Adrenal gland (tissue), 12 donors: ENCODE measurements around the gene LYRM1. TPM values are rescaled to one million over a fixed set of nuclear protein-coding genes. Genes with fewer than 3 reads are reported as not detected.

ENCODE experiments used
- DNase-seq, 7 donors: peaks; one replicate each; pipeline ENCODE4 v3.0.0-alpha.2; 2019 to 2020
- H3K27ac ChIP-seq, 5 donors: fragments of 200-600 bp; sonication (generic) in 4 of 5; 1 replicate in 3 of 5; 2 replicates in 2 of 5; pipeline versions ENCODE4 v1.5.1 to v1.8.0; 2016 to 2020; ENCODE audit warnings: mild to moderate bottlenecking in 1 of 5
- H3K27me3 ChIP-seq: fragments of 200-600 bp; 2 replicates; pipeline ENCODE4 v1.8.0; 2021
- H3K36me3 ChIP-seq, 2 donors: fragments of 200-600 bp; replicated peaks in 1 of 2; 1 replicate in 1 of 2; 2 replicates in 1 of 2; pipeline versions ENCODE4 v1.5.1 to v1.8.0; 2018 to 2022
- H3K4me1 ChIP-seq, 2 donors: fragments of 200-600 bp; replicated peaks in 1 of 2; 1 replicate in 1 of 2; 2 replicates in 1 of 2; pipeline versions ENCODE4 v1.5.1 to v1.8.0; 2018 to 2021
- H3K4me3 ChIP-seq, 4 donors: fragments of 200-600 bp; sonication (generic) in 3 of 4; one replicate each; pipeline ENCODE4 v1.5.1; 2016 to 2018
- H3K9me3 ChIP-seq, 3 donors: fragments of 200-600 bp; sonication (generic) in 1 of 3; replicated peaks in 1 of 3; 1 replicate in 2 of 3; 2 replicates in 1 of 3; pipeline versions ENCODE4 v1.5.1 to v1.8.0; 2016 to 2021
- POLR2A ChIP-seq, 2 donors: fragments of 450-650 bp; IDR thresholded peaks; one replicate each; pipeline ENCODE4 v1.6.1; 2017; ENCODE audit warnings: antibody characterized with exemption in 2 of 2, mild to moderate bottlenecking in 2 of 2, moderate library complexity in 1 of 2
- WGBS, 4 donors: extraction: QIAGEN DNeasy Blood & Tissue Kit in 2 of 4; methylation state at CpG; one replicate each; pipeline versions ENCODE4 v1.1.5 to v1.1.7; 2013 to 2017; 5-methylcytosine and 5-hydroxymethylcytosine counted together
- intact Hi-C, 2 donors: fragments of 100-400 bp; cut with DNase I; formaldehyde crosslinking; loops; one replicate each; pipeline versions ENCODE4 v1.14.1 to v1.15.0; 2022 to 2023
- polyA plus RNA-seq, 3 donors: library from polyadenylated mRNA; stranded (reverse); fragments of 200-250 nt in 2 of 3; fragments of 350-450 nt in 1 of 3; fragmentation: Illumina TruSeq in 1 of 3; extraction: RNeasy Lipid Tissue Mini Kit (QIAGEN cat#74804) in 1 of 3; gene quantifications; one replicate each; pipeline ENCODE4 v1.2.3, GENCODE V29; 2013 to 2014
- total RNA-seq, 9 donors: library from RNA; depleted of rRNA in 4 of 9; stranded (reverse); fragments of >200 nt in 4 of 9; fragments of 120-200 nt in 1 of 9; fragmentation: NEBNext Ultra II Directional in 1 of 9; extraction: Animal tissue kit (Norgen Biotek cat#: 25700) in 1 of 9; gene quantifications; one replicate each; pipeline versions ENCODE4 v1.1.0 to v1.2.4, GENCODE V29; 2013 to 2023
- TF ChIP-seq, protein P1 (sequence below), 6 experiments: fragments of 450-650 bp in 4 of 6; fragments of 200-600 bp in 2 of 6; sonication (generic) in 1 of 6; IDR thresholded peaks; 1 replicate in 5 of 6; 2 replicates in 1 of 6; pipeline versions ENCODE4 v1.5.1 to v1.8.0; 2016 to 2021; ENCODE audit warnings: antibody characterized with exemption in 6 of 6, mild to moderate bottlenecking in 2 of 6, moderate library complexity in 1 of 6
- donor health status: healthy with polysubstance abuse.
- donor health status: Bipolar disorder and iron deficiency.
- donor health status: DM: yes; HTN: yes; CAD: no.
- donor health status: DM: no; HTN: no; CAD: no.
- donor health status: DM: no; HTN: no; CAD: no.
- donor health status: DM: yes; HTN: yes; CAD: no.

LYRM1 gene
- total and polyA plus RNA-seq, 12 donors = 18.0 to 74.0 (median 38.0) TPM

DNA sequence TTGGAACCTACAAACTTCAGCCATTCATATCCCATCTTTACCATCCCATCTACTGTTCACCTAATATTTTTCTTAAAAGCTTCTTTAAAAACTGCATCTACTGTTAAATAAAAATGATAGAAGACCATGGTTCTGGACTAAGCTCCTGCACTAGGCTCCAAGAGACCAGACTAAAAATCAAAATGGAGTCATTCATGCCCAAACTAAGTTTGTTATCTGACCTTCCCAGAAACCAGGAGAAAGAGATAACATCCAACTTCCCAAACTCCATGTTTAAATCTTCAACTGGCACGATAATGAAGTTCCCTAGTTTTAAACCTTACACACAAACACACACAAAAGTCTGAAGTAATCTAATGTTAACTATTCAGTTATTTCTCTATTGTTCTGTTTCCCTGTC is 14.3 kb upstream of the LYRM1 start:
- intact Hi-C loops = no loop called here
- TF ChIP-seq POLR2A (IDR thresholded peaks at IDR 0.05) = no peak
- TF ChIP-seq, protein P1, sequence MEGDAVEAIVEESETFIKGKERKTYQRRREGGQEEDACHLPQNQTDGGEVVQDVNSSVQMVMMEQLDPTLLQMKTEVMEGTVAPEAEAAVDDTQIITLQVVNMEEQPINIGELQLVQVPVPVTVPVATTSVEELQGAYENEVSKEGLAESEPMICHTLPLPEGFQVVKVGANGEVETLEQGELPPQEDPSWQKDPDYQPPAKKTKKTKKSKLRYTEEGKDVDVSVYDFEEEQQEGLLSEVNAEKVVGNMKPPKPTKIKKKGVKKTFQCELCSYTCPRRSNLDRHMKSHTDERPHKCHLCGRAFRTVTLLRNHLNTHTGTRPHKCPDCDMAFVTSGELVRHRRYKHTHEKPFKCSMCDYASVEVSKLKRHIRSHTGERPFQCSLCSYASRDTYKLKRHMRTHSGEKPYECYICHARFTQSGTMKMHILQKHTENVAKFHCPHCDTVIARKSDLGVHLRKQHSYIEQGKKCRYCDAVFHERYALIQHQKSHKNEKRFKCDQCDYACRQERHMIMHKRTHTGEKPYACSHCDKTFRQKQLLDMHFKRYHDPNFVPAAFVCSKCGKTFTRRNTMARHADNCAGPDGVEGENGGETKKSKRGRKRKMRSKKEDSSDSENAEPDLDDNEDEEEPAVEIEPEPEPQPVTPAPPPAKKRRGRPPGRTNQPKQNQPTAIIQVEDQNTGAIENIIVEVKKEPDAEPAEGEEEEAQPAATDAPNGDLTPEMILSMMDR (IDR thresholded peaks at IDR 0.05) = no peak
- H3K4me1 ChIP-seq = peaks cover 18 to 72% of the 10 kb centered on the region in 2 donors
- no peak overlapping the region for H3K4me3 ChIP-seq
- H3K9me3 ChIP-seq = no peaks in the 10 kb centered on the region
- H3K27me3 ChIP-seq = no peaks in the 10 kb centered on the region
- 0 to 71% (median 16%) methylated on average over 1 of the region's 1 CpG for WGBS, 4 donors
- H3K36me3 ChIP-seq = peaks cover 0 to 2% of the 10 kb centered on the region in 2 donors
- DNase-seq = no peak
- peak overlapping the region in 1 of 5 donors; percentile 7 for H3K27ac ChIP-seq

DNA sequence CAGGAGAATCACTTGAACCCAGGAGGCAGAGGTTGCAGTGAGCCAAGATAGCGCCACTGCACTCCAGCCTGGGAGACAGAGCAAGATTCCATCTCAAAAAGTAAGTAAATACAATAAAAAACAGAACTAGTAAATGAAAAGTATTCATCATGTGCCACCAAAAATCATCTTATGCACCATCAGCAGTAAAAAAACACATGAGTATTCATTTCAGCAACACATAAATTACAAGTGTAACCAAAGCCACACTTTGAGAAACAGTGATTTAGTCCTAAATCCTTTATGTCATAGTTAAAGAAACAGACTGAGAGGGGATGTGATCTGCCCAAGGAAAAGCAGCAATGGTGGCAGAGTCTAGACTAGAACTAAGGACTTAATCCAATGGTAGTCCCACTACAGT is 13.4 kb upstream of the LYRM1 start:
- no peaks in the 10 kb centered on the region for H3K9me3 ChIP-seq
- no peak for DNase-seq
- intact Hi-C loops = no loop called here
- no peaks in the 10 kb centered on the region for H3K27me3 ChIP-seq
- TF ChIP-seq, protein P1 (IDR thresholded peaks at IDR 0.05) = no peak
- TF ChIP-seq POLR2A (IDR thresholded peaks at IDR 0.05) = no peak
- H3K36me3 ChIP-seq = peaks cover 0 to 9% of the 10 kb centered on the region in 2 donors
- 89 to 100% (median 98%) methylated on average over 1 of the region's 1 CpG for WGBS, 4 donors
- peak overlapping the region; percentile 10 to 69 (median 31) for H3K27ac ChIP-seq
- H3K4me1 ChIP-seq = peaks cover 18 to 69% of the 10 kb centered on the region in 2 donors
- no peak overlapping the region for H3K4me3 ChIP-seq

DNA sequence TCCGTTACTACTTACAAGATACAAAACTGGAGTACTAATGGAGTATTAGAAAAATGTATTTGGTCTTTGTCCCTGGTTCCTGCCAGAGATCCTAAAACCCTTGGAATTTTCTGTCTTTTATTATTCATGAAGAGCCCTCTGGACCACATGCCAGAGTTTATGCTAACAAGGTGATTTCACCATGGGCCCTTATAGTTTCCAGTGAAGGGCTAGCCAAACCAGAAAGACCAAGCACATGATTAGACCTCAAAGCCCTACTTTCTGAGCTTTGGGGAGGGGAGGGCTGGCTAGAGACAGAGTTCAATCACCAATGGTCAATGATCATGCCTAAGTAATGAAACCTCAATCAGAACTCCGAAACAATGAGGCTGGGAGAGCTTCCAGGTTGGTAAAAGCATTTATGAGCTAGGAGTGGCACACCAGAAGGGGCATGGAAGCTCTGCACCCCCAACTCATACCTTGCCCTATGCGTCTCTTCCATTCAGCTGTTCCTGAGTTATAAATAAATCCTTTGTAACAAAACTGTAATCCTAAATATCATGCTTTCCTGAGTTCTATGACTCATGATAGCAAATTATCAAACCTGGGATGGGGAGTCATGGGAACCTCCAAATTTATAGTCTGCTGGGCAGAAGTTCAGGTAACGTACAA is 10.8 kb upstream of the LYRM1 start:
- DNase-seq = no peak
- intact Hi-C loops = no loop called here
- Histone ChIP-seq H3K36me3 (peaks cover 0 to 14% of the 10 kb centered on the region in 2 donors), H3K27me3 (no peaks in the 10 kb centered on the region), H3K27ac (peak overlapping the region in 1 of 5 donors; percentile 47), H3K9me3 (no peaks in the 10 kb centered on the region), H3K4me1 (peaks cover 18 to 55% of the 10 kb centered on the region in 2 donors), H3K4me3 (no peak overlapping the region)
- 88 to 91% (median 89%) methylated on average over 3 to 4 of the region's 4 CpGs for WGBS, 4 donors
- TF ChIP-seq, protein P1 (IDR thresholded peaks at IDR 0.05) = no peak
- TF ChIP-seq POLR2A (IDR thresholded peaks at IDR 0.05) = no peak

DNA sequence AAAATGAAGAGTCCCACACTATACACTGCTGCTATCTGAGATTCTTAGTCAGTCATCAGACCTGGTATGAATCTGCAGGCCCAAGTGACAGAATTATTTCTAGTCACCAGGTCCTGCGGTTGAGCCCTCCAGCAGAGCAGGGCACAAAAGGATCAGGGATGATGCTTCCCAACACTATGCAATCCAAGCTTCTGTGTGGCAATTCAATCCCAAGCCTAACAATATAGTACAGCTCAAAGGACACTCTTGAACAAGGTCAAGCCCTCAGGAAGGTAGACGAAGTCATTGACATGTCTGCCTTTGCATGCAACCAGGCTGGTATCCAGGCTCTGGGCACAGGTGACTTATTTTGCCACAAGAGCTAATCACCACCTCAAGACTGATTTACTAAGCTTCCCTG is 6.2 kb upstream of the LYRM1 start:
- TF ChIP-seq, protein P1 (IDR thresholded peaks at IDR 0.05) = no peak
- no peak for TF ChIP-seq POLR2A (IDR thresholded peaks at IDR 0.05)
- peaks cover 22 to 40% of the 10 kb centered on the region in 2 donors for H3K4me1 ChIP-seq
- no peak for DNase-seq
- H3K4me3 ChIP-seq = no peak overlapping the region
- H3K36me3 ChIP-seq = peaks cover 0 to 25% of the 10 kb centered on the region in 2 donors
- intact Hi-C loops = no loop called here
- WGBS, 4 donors = 65 to 84% (median 72%) methylated on average over 2 of the region's 2 CpGs
- H3K27me3 ChIP-seq = no peaks in the 10 kb centered on the region
- H3K27ac ChIP-seq = no peak overlapping the region
- no peaks in the 10 kb centered on the region for H3K9me3 ChIP-seq
